Fibroblast of lung (primary cell): ENCODE measurements around the gene NACAD.

Experiments
- EZH2 ChIP-seq: IDR thresholded peaks from 2 replicates; pipeline ENCODE4 v1.5.1; 2012; ENCODE audit warnings: low read length, control low read depth, mild to moderate bottlenecking; ENCODE audit errors: missing control alignments
- TF ChIP-seq, protein P1 (sequence below), 2 donors: IDR thresholded peaks in 1 of 2; conservative IDR thresholded peaks in 1 of 2; 1 replicate in 1 of 2; 2 replicates in 1 of 2; pipeline ENCODE4 v1.5.1; 2011 to 2012; ENCODE audit warnings: low read length in 2 of 2, control low read depth in 1 of 2, inconsistent platforms in 1 of 2, low read depth in 1 of 2, mild to moderate bottlenecking in 1 of 2

DNA sequence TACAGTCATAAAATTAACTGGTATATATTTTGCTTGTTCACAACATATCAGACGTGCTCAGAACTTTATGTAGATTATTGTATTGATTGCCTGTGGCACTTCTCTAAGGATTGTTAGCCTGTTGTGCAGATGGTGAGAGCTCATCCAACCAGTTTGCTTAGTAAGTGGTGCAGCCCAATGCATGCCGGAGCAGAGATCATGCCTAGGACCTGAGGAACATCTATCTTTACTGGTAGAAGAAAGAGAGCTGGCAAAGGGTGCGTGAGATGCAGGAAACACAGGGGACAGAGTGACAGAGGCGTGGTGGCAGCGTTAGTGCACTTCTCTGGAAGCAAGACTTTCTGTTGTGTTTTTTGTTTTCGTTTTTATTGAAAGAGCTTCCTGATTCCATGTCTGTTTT is 52.9 kb downstream of the NACAD start:
- TF ChIP-seq, protein P1, sequence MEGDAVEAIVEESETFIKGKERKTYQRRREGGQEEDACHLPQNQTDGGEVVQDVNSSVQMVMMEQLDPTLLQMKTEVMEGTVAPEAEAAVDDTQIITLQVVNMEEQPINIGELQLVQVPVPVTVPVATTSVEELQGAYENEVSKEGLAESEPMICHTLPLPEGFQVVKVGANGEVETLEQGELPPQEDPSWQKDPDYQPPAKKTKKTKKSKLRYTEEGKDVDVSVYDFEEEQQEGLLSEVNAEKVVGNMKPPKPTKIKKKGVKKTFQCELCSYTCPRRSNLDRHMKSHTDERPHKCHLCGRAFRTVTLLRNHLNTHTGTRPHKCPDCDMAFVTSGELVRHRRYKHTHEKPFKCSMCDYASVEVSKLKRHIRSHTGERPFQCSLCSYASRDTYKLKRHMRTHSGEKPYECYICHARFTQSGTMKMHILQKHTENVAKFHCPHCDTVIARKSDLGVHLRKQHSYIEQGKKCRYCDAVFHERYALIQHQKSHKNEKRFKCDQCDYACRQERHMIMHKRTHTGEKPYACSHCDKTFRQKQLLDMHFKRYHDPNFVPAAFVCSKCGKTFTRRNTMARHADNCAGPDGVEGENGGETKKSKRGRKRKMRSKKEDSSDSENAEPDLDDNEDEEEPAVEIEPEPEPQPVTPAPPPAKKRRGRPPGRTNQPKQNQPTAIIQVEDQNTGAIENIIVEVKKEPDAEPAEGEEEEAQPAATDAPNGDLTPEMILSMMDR (conservative IDR thresholded peaks at IDR 0.05 in 1 of 2, IDR thresholded peaks at IDR 0.05 in 1 of 2; ENCODE audit: low read depth in 1 of 2, low read length in 2 of 2): no peak
- TF ChIP-seq EZH2: no peak
